ENCODE measurements around the gene IL37.

Gene IL37

DNA sequence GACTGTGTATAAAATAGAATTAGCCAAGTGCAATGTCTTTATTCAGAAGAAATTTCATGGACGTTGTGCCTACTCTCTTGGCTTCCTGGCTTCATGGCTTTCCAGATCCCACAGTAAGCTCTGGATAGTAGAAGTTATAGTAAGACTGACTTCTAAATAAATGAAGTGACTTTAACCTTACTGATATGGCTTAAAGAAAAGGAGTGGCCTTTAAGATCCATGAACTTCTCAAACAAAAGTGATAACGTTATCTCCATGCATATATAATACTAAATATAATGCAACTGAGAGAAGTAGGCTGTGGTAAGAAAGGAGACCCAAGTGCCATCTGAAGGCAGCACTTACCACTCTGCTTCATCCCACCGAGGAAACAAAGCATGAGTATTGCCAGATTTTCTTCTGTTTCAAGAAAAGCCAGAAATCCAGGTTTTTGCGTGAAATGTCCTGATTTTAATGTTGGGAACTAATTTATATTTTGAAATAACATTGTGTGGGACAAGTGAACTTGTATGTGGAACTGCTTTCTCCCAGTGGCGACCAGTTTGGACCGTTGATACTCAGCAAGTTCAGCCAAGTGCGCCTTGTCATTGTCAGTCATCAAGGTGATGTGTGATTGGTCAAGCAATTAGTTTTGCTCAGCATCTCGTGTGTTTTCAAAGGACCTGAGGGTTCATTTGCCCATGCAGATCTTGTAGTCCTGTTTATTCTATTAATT is 13.9 kb upstream of the IL37 start (continued):
- TF ChIP-seq GLI4 (tag by site-specific recombination; IDR thresholded peaks at IDR 0.05) = no peak
- TF ChIP-seq, protein P1, sequence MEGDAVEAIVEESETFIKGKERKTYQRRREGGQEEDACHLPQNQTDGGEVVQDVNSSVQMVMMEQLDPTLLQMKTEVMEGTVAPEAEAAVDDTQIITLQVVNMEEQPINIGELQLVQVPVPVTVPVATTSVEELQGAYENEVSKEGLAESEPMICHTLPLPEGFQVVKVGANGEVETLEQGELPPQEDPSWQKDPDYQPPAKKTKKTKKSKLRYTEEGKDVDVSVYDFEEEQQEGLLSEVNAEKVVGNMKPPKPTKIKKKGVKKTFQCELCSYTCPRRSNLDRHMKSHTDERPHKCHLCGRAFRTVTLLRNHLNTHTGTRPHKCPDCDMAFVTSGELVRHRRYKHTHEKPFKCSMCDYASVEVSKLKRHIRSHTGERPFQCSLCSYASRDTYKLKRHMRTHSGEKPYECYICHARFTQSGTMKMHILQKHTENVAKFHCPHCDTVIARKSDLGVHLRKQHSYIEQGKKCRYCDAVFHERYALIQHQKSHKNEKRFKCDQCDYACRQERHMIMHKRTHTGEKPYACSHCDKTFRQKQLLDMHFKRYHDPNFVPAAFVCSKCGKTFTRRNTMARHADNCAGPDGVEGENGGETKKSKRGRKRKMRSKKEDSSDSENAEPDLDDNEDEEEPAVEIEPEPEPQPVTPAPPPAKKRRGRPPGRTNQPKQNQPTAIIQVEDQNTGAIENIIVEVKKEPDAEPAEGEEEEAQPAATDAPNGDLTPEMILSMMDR (tag by site-specific recombination; IDR thresholded peaks at IDR 0.05) = no peak
- TF ChIP-seq ZNF292 (tag by site-specific recombination; IDR thresholded peaks at IDR 0.05; ENCODE audit: borderline replicate concordance, low read depth) = no peak
- no peak for TF ChIP-seq ZNF341 (tag by site-specific recombination; IDR thresholded peaks at IDR 0.05; ENCODE audit: low read depth)
- TF ChIP-seq ZNF221 (tag by site-specific recombination; IDR thresholded peaks at IDR 0.05; ENCODE audit: borderline replicate concordance) = no peak
- TF ChIP-seq, protein P2, sequence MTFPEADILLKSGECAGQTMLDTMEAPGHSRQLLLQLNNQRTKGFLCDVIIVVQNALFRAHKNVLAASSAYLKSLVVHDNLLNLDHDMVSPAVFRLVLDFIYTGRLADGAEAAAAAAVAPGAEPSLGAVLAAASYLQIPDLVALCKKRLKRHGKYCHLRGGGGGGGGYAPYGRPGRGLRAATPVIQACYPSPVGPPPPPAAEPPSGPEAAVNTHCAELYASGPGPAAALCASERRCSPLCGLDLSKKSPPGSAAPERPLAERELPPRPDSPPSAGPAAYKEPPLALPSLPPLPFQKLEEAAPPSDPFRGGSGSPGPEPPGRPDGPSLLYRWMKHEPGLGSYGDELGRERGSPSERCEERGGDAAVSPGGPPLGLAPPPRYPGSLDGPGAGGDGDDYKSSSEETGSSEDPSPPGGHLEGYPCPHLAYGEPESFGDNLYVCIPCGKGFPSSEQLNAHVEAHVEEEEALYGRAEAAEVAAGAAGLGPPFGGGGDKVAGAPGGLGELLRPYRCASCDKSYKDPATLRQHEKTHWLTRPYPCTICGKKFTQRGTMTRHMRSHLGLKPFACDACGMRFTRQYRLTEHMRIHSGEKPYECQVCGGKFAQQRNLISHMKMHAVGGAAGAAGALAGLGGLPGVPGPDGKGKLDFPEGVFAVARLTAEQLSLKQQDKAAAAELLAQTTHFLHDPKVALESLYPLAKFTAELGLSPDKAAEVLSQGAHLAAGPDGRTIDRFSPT (tag by site-specific recombination; IDR thresholded peaks at IDR 0.05) = no peak
- TF ChIP-seq ZNF558 (tag by site-specific recombination; IDR thresholded peaks at IDR 0.05) = no peak

GRCh38 chr2:112897624-112897978 is 13.4 kb upstream of the IL37 start:
- POLR2A ChIA-PET = no interaction called here
- CTCF ChIA-PET = no interaction called here
- no peaks in the 10 kb centered on the region for H3K9me3 ChIP-seq (ENCODE audit: control insufficient read depth, insufficient read depth, low read depth, low read length)
- no peak overlapping the region for H3K4me3 ChIP-seq (ENCODE audit: low read depth, low read length)
- no peak for TF ChIP-seq ZNF677 (tag by site-specific recombination; IDR thresholded peaks at IDR 0.05)
- TF ChIP-seq ZNF843 (tag by site-specific recombination; IDR thresholded peaks at IDR 0.05) = no peak
- TF ChIP-seq ZNF16 (tag by site-specific recombination; IDR thresholded peaks at IDR 0.05; ENCODE audit: low read depth) = no peak
- TF ChIP-seq, protein P3, sequence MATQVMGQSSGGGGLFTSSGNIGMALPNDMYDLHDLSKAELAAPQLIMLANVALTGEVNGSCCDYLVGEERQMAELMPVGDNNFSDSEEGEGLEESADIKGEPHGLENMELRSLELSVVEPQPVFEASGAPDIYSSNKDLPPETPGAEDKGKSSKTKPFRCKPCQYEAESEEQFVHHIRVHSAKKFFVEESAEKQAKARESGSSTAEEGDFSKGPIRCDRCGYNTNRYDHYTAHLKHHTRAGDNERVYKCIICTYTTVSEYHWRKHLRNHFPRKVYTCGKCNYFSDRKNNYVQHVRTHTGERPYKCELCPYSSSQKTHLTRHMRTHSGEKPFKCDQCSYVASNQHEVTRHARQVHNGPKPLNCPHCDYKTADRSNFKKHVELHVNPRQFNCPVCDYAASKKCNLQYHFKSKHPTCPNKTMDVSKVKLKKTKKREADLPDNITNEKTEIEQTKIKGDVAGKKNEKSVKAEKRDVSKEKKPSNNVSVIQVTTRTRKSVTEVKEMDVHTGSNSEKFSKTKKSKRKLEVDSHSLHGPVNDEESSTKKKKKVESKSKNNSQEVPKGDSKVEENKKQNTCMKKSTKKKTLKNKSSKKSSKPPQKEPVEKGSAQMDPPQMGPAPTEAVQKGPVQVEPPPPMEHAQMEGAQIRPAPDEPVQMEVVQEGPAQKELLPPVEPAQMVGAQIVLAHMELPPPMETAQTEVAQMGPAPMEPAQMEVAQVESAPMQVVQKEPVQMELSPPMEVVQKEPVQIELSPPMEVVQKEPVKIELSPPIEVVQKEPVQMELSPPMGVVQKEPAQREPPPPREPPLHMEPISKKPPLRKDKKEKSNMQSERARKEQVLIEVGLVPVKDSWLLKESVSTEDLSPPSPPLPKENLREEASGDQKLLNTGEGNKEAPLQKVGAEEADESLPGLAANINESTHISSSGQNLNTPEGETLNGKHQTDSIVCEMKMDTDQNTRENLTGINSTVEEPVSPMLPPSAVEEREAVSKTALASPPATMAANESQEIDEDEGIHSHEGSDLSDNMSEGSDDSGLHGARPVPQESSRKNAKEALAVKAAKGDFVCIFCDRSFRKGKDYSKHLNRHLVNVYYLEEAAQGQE (tag by site-specific recombination; IDR thresholded peaks at IDR 0.05) = no peak
- no peak for TF ChIP-seq ZNF473 (tag by site-specific recombination; IDR thresholded peaks at IDR 0.05)
- no peak for TF ChIP-seq ZNF558 (tag by site-specific recombination; IDR thresholded peaks at IDR 0.05)
- TF ChIP-seq ZNF214 (tag by site-specific recombination; IDR thresholded peaks at IDR 0.05; ENCODE audit: borderline replicate concordance) = no peak
- no peak for TF ChIP-seq KLF10 (tag by site-specific recombination; IDR thresholded peaks at IDR 0.05)
- TF ChIP-seq, protein P1 (tag by site-specific recombination; IDR thresholded peaks at IDR 0.05) = no peak
- TF ChIP-seq ZXDB (tag by site-specific recombination; IDR thresholded peaks at IDR 0.05) = no peak
- TF ChIP-seq, protein P4, sequence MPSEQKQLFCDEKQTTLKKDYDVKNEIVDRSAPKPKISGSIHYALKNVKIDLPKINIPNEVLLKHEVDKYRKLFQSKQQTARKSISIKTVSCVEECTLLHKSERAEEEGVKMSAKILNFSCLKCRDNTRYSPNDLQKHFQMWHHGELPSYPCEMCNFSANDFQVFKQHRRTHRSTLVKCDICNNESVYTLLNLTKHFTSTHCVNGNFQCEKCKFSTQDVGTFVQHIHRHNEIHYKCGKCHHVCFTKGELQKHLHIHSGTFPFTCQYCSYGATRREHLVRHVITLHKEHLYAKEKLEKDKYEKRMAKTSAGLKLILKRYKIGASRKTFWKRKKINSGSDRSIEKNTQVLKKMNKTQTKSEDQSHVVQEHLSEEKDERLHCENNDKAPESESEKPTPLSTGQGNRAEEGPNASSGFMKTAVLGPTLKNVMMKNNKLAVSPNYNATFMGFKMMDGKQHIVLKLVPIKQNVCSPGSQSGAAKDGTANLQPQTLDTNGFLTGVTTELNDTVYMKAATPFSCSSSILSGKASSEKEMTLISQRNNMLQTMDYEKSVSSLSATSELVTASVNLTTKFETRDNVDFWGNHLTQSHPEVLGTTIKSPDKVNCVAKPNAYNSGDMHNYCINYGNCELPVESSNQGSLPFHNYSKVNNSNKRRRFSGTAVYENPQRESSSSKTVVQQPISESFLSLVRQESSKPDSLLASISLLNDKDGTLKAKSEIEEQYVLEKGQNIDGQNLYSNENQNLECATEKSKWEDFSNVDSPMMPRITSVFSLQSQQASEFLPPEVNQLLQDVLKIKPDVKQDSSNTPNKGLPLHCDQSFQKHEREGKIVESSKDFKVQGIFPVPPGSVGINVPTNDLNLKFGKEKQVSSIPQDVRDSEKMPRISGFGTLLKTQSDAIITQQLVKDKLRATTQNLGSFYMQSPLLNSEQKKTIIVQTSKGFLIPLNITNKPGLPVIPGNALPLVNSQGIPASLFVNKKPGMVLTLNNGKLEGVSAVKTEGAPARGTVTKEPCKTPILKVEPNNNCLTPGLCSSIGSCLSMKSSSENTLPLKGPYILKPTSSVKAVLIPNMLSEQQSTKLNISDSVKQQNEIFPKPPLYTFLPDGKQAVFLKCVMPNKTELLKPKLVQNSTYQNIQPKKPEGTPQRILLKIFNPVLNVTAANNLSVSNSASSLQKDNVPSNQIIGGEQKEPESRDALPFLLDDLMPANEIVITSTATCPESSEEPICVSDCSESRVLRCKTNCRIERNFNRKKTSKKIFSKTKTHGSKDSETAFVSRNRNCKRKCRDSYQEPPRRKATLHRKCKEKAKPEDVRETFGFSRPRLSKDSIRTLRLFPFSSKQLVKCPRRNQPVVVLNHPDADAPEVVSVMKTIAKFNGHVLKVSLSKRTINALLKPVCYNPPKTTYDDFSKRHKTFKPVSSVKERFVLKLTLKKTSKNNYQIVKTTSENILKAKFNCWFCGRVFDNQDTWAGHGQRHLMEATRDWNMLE (tag by site-specific recombination; conservative IDR thresholded peaks at IDR 0.05; ENCODE audit: low read depth) = no peak
- no peak for TF ChIP-seq KLF16 (tag by site-specific recombination; IDR thresholded peaks at IDR 0.05)
- H3K4me1 ChIP-seq (ENCODE audit: control insufficient read depth, insufficient read depth, low read length) = no peaks in the 10 kb centered on the region
- H3K36me3 ChIP-seq (ENCODE audit: control insufficient read depth in 2 of 2, insufficient read depth in 1 of 2, low read length in 2 of 2) = no peaks in the 10 kb centered on the region
- no peak overlapping the region for H3K27ac ChIP-seq (ENCODE audit: extremely low read depth, low read depth, low read length)
